Astrocyte (in vitro differentiated cells and primary cell): ENCODE measurements around the gene EPN3. TPM values are rescaled to one million over a fixed set of nuclear protein-coding genes. Genes with fewer than 3 reads are reported as not detected.

Source experiments
- DNase-seq: peaks from one replicate; pipeline ENCODE4 v3.0.0-alpha.2; 2010; ENCODE audit warnings: low read depth
- FAIRE-seq: peaks from 2 replicates; lab custom pipeline; 2011; peaks lifted over from hg19 to GRCh38; lab: Jason Lieb, UNC
- H2AFZ ChIP-seq: 2 replicates; pipeline ENCODE4 v1.6.0; 2012; ENCODE audit warnings: low read depth, low read length, inconsistent platforms
- H3K27ac ChIP-seq: 2 replicates; pipeline ENCODE4 v1.5.1; 2011; ENCODE audit warnings: low read depth, low read length, inconsistent platforms
- H3K27me3 ChIP-seq: 2 replicates; pipeline ENCODE4 v1.6.0; 2011; ENCODE audit warnings: low read length, inconsistent platforms; ENCODE audit not compliant: insufficient read depth
- H3K36me3 ChIP-seq: 2 replicates; pipeline ENCODE4 v1.5.1; 2011; ENCODE audit warnings: low read length, inconsistent platforms; ENCODE audit not compliant: insufficient read depth
- H3K4me1 ChIP-seq: 2 replicates; pipeline ENCODE4 v1.5.1; 2011; ENCODE audit warnings: low read length, inconsistent platforms; ENCODE audit not compliant: insufficient read depth
- H3K4me2 ChIP-seq: 2 replicates; pipeline ENCODE4 v1.6.0; 2012; ENCODE audit warnings: low read length, inconsistent platforms
- H3K4me3 ChIP-seq: 2 replicates; pipeline ENCODE4 v1.5.1; 2011; ENCODE audit warnings: low read depth, mild to moderate bottlenecking, low read length, inconsistent platforms; ENCODE audit not compliant: insufficient read depth
- H3K79me2 ChIP-seq: 2 replicates; pipeline ENCODE4 v1.6.0; 2012; ENCODE audit warnings: mild to moderate bottlenecking, low read length, inconsistent platforms; ENCODE audit not compliant: insufficient read depth
- H3K9ac ChIP-seq: 2 replicates; pipeline ENCODE4 v1.6.0; 2012; ENCODE audit warnings: mild to moderate bottlenecking, low read length, inconsistent platforms
- H3K9me3 ChIP-seq: 2 replicates; pipeline ENCODE4 v1.5.1; 2012; ENCODE audit warnings: low read depth, mild to moderate bottlenecking, low read length, inconsistent platforms; ENCODE audit not compliant: insufficient read depth
- H4K20me1 ChIP-seq: 2 replicates; pipeline ENCODE4 v1.6.0; 2012; ENCODE audit warnings: low read length, inconsistent platforms; ENCODE audit not compliant: insufficient read depth
- H3K27ac Mint-ChIP-seq: one replicate; pipeline ENCODE4 v1.8.0; 2021; ENCODE audit warnings: mild to moderate bottlenecking, mixed read lengths; ENCODE audit not compliant: unreplicated experiment
- H3K27me3 Mint-ChIP-seq: one replicate; pipeline ENCODE4 v1.8.0; 2021; ENCODE audit warnings: low read depth, mixed read lengths; ENCODE audit not compliant: unreplicated experiment
- H3K36me3 Mint-ChIP-seq: one replicate; pipeline ENCODE4 v1.8.0; 2021; ENCODE audit warnings: low read depth, mixed read lengths; ENCODE audit not compliant: unreplicated experiment
- H3K4me1 Mint-ChIP-seq: one replicate; pipeline ENCODE4 v1.8.0; 2021; ENCODE audit warnings: low read depth, mixed read lengths; ENCODE audit not compliant: unreplicated experiment
- H3K4me3 Mint-ChIP-seq: one replicate; pipeline ENCODE4 v1.8.0; 2021; ENCODE audit warnings: mild to moderate bottlenecking, moderate library complexity, mixed read lengths; ENCODE audit not compliant: unreplicated experiment
- H3K9me3 Mint-ChIP-seq: one replicate; pipeline ENCODE4 v1.8.0; 2021; ENCODE audit warnings: mild to moderate bottlenecking, mixed read lengths; ENCODE audit not compliant: unreplicated experiment
- CTCF ChIP-seq: IDR thresholded peaks from 2 replicates; pipeline ENCODE4 v1.5.1; 2011; ENCODE audit warnings: low read depth, mild to moderate bottlenecking, inconsistent platforms, low read length, moderate library complexity; ENCODE audit not compliant: insufficient read depth
- EZH2 ChIP-seq: IDR thresholded peaks from 2 replicates; pipeline ENCODE4 v1.6.1; 2012; ENCODE audit warnings: mild to moderate bottlenecking, low read length, inconsistent platforms; ENCODE audit not compliant: insufficient read depth
- total RNA-seq: library from RNA; stranded (reverse); gene quantifications from 2 replicates; pipeline ENCODE4 v1.2.1, GENCODE V29; 2021

The EPN3 gene
- total RNA-seq, 1 donor from 2014 or later = 1.7 TPM

DNA sequence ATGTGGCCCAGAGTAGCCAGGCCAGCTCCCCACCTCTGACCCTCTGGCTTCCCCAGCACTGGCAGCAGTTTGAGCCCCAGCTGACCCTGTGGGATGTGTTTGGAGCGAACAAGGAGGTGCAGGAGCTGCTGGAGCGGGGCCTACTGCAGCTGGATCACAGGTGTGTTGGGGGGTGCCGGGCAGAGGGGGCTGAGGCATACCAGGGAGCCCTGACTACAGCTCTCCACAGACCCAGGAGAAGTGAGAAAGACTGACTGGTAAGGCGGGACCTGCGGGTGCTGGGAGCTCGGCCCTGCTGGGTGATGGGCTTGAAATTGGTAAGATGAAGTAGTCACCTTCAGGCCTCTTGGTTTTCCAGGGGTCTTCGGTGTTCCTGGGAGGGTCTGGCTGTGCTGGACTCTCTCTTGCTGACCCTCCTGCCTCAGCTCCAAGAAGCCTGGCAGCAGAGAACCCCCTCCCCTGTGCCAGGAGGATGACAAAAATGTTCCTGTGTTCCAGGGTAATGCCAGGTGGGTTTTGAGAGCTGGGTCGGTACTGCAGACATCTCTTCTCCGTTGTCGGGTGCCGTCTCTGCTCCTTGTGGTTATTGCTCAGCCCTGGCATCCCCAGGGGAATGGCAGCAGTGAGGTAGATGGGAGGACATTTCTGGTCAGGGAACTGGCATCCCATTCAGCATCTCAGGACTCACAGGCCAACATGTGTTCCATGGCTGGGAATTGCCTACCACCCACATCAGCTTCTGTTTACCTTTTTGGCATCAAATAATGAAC is 48.0 kb upstream of the EPN3 start:
- no peak for FAIRE-seq
- H3K36me3 ChIP-seq = peaks cover 18% of the 10 kb centered on the region
- H3K4me3 Mint-ChIP-seq = no peak overlapping the region
- no peak overlapping the region for H3K27ac ChIP-seq
- H3K79me2 ChIP-seq = peaks cover 12% of the 10 kb centered on the region
- peaks cover 11% of the 10 kb centered on the region for H3K36me3 Mint-ChIP-seq
- no peak overlapping the region for H3K4me2 ChIP-seq
- H3K27me3 Mint-ChIP-seq = no peaks in the 10 kb centered on the region
- H3K27ac Mint-ChIP-seq = no peak overlapping the region
- H2AFZ ChIP-seq = no peak overlapping the region
- peaks cover 5% of the 10 kb centered on the region for H3K4me1 Mint-ChIP-seq
- no peak for DNase-seq
- H3K27me3 ChIP-seq = no peaks in the 10 kb centered on the region
- TF ChIP-seq CTCF (no peak), EZH2 (no peak)
- no peak overlapping the region for H3K4me3 ChIP-seq
- peaks cover 8% of the 10 kb centered on the region for H3K4me1 ChIP-seq
- H3K9me3 Mint-ChIP-seq = no peaks in the 10 kb centered on the region
- H3K9ac ChIP-seq = no peak overlapping the region
- peaks cover 10% of the 10 kb centered on the region for H4K20me1 ChIP-seq
- H3K9me3 ChIP-seq = no peaks in the 10 kb centered on the region

- no peak for TF ChIP-seq CTCF
- TF ChIP-seq EZH2 = no peak
- no peaks in the 10 kb centered on the region for H3K79me2 ChIP-seq
- Mint-ChIP-seq H3K4me3 (no peak overlapping the region), H3K27ac (no peak overlapping the region), H3K27me3 (no peaks in the 10 kb centered on the region), H3K4me1 (peaks cover 4% of the 10 kb centered on the region), H3K9me3 (no peaks in the 10 kb centered on the region), H3K36me3 (peaks cover 11% of the 10 kb centered on the region)
- no peak overlapping the region for H2AFZ ChIP-seq
- H3K27ac ChIP-seq = no peak overlapping the region
- FAIRE-seq = no peak
- no peak overlapping the region for H3K9ac ChIP-seq
- H3K27me3 ChIP-seq = no peaks in the 10 kb centered on the region
- peaks cover 8% of the 10 kb centered on the region for H3K4me1 ChIP-seq
- no peak for DNase-seq
- no peak overlapping the region for H3K4me3 ChIP-seq
- H4K20me1 ChIP-seq = no peaks in the 10 kb centered on the region
- H3K4me2 ChIP-seq = no peak overlapping the region
- H3K9me3 ChIP-seq = no peaks in the 10 kb centered on the region
- H3K36me3 ChIP-seq = peaks cover 15% of the 10 kb centered on the region
These were observed 45.1 kb upstream of the EPN3 start for GRCh38 chr17:50487213-50488096.
